GM12878 (cell line): ENCODE measurements around the gene ALG8. TPM values are rescaled to one million over a fixed set of nuclear protein-coding genes. Genes with fewer than 3 reads are reported as not detected.

Experiments used
- ATAC-seq: fragments of 200-7000 bp; cut with Tn5 transposase; 3 replicates; pipeline ENCODE4 v1.9.1; 2020; ENCODE audit warnings: mild to moderate bottlenecking, moderate library complexity
- BruUV-seq: library from RNA; stranded (reverse); fragments of 400-500 nt; replicated peaks from 2 replicates; lab custom pipeline; 2021; lab: Mats Ljungman, UMichigan
- CTCF ChIA-PET: fragments of 300-600 bp; sonication (Branson Sonifier 250); formaldehyde crosslinking; extraction: SDS; loops from one replicate; lab custom pipeline; 2021; ENCODE audit warnings: inconsistent platforms; lab: Yijun Ruan, JAX
- POLR2A ChIA-PET: fragments of 350-600 bp; formaldehyde crosslinking; extraction: SDS; loops from one replicate; lab custom pipeline; 2021; ENCODE audit warnings: inconsistent platforms; lab: Charles Lee
- RAD21 ChIA-PET: fragments of 300-600 bp; sonication (Branson Sonifier 250); formaldehyde crosslinking; loops from one replicate; lab custom pipeline; 2023; ENCODE audit warnings: antibody characterized with exemption; ENCODE audit not compliant: unreplicated experiment; lab: Charles Lee
- SMC1A ChIA-PET: fragments of 300-600 bp; sonication (Branson Sonifier 250); formaldehyde crosslinking; loops from one replicate; lab custom pipeline; 2023; ENCODE audit not compliant: unreplicated experiment, uncharacterized antibody; lab: Charles Lee
- DNase-seq: peaks from one replicate; pipeline ENCODE4 v3.0.0-alpha.2; 2011; ENCODE audit warnings: low read depth, low spot score
- FAIRE-seq: peaks from 3 replicates; lab custom pipeline; 2011; peaks lifted over from hg19 to GRCh38; lab: Jason Lieb, UNC
- H2AFZ ChIP-seq: 2 replicates; pipeline ENCODE4 v1.6.0; 2011; ENCODE audit warnings: low read depth, low read length, control low read depth; ENCODE audit not compliant: control insufficient read depth
- H3K27ac ChIP-seq: 2 replicates; pipeline ENCODE4 v1.5.1; 2011; ENCODE audit warnings: control low read depth; ENCODE audit not compliant: control insufficient read depth, insufficient read depth
- H3K27me3 ChIP-seq, 2 experiments: replicated peaks in 1 of 2; 2 replicates each; pipeline versions ENCODE4 v1.6.0 to v1.6.1; 2011; ENCODE audit warnings: low read length in 1 of 2; ENCODE audit not compliant: control insufficient read depth in 2 of 2, insufficient read depth in 2 of 2
- H3K36me3 ChIP-seq, 2 experiments: 2 replicates each; pipeline ENCODE4 v1.5.1; 2011; ENCODE audit warnings: low read length in 1 of 2; ENCODE audit not compliant: control insufficient read depth in 2 of 2, insufficient read depth in 2 of 2
- H3K4me1 ChIP-seq: 2 replicates; pipeline ENCODE4 v1.6.1; 2011; ENCODE audit warnings: mild to moderate bottlenecking, low read length, moderate library complexity, mixed read lengths; ENCODE audit not compliant: control insufficient read depth, insufficient read depth
- H3K4me2 ChIP-seq: 2 replicates; pipeline ENCODE4 v1.6.0; 2011; ENCODE audit warnings: control low read depth; ENCODE audit not compliant: control insufficient read depth, insufficient read depth
- H3K4me3 ChIP-seq: fragments of 200-600 bp; sonication (generic); 2 replicates; pipeline ENCODE4 v1.5.1; 2016
- H3K79me2 ChIP-seq: 2 replicates; pipeline ENCODE4 v1.6.0; 2011; ENCODE audit warnings: low read length; ENCODE audit not compliant: control insufficient read depth, insufficient read depth
- H3K9ac ChIP-seq: 2 replicates; pipeline ENCODE4 v1.8.0; 2011; ENCODE audit warnings: low read length, control low read depth, mixed read lengths; ENCODE audit not compliant: control insufficient read depth, insufficient read depth
- H3K9me3 ChIP-seq: replicated peaks from 3 replicates; pipeline ENCODE4 v1.5.1; 2011; ENCODE audit warnings: mild to moderate bottlenecking, low read length; ENCODE audit not compliant: control insufficient read depth, insufficient read depth
- H4K20me1 ChIP-seq: 2 replicates; pipeline ENCODE4 v1.6.0; 2011; ENCODE audit not compliant: control insufficient read depth, insufficient read depth
- BCL11A ChIP-seq: IDR thresholded peaks from 2 replicates; pipeline ENCODE4 v1.6.1; 2011; ENCODE audit warnings: low read depth, low read length
- DPF2 ChIP-seq: fragments of 450-650 bp; IDR thresholded peaks from 2 replicates; pipeline ENCODE4 v1.6.1; 2017; ENCODE audit warnings: mild to moderate bottlenecking
- SKIL ChIP-seq: fragments of 450-650 bp; IDR thresholded peaks from 2 replicates; pipeline ENCODE4 v1.6.1; 2017; ENCODE audit warnings: mild to moderate bottlenecking, low read depth, inconsistent platforms; ENCODE audit not compliant: poor library complexity, severe bottlenecking
- SMC3 ChIP-seq: IDR thresholded peaks from 2 replicates; pipeline ENCODE4 v1.6.1; 2011; ENCODE audit warnings: low read length, improper control_type of control experiment, borderline replicate concordance
- TCF12 ChIP-seq: IDR thresholded peaks from 2 replicates; pipeline ENCODE4 v1.6.1; 2011; ENCODE audit warnings: low read depth, mild to moderate bottlenecking, low read length
- ZNF687 ChIP-seq: fragments of 450-650 bp; IDR thresholded peaks from 2 replicates; pipeline ENCODE4 v1.6.1; 2017; ENCODE audit warnings: mild to moderate bottlenecking, moderate library complexity
- WGBS: methylation state at CpG from one replicate; pipeline ENCODE4 v1.1.6; 2016; ENCODE audit warnings: low lambda C conversion rate; ENCODE audit not compliant: insufficient replicate concordance, insufficient coverage; ENCODE audit errors: missing lambda C conversion rate; 5-methylcytosine and 5-hydroxymethylcytosine counted together
- in situ Hi-C: fragments of 300-500 bp; cut with MboI; formaldehyde crosslinking; loops from 9 replicates; pipeline ENCODE4 v1.14.3; 2018; ENCODE audit warnings: mixed read lengths
- intact Hi-C: fragments of 100-400 bp; cut with micrococcal nuclease; formaldehyde crosslinking; loops from one replicate; pipeline ENCODE4 v1.14.2; 2022; ENCODE audit not compliant: unreplicated experiment
- polyA plus RNA-seq, 11 experiments: library from polyadenylated mRNA; depleted of rRNA in 4 of 11; unstranded in 6 of 11; stranded (reverse) in 5 of 11; fragments of >200 nt; fragmentation: Nextera tagmentation in 4 of 11; fragmentation: Illumina TruSeq in 1 of 11; extraction: Ambion mirVana in 4 of 11; extraction: Trizol in 1 of 11; gene quantifications; 1 replicate in 1 of 11; 2 replicates in 10 of 11; pipeline versions ENCODE4 v1.2.1 to v1.2.3, GENCODE V29; 2011 to 2016; ENCODE audit warnings: inconsistent platforms in 2 of 11, missing spikeins in 2 of 11, low read depth in 1 of 11
- total RNA-seq, 4 experiments: library from RNA; depleted of rRNA in 3 of 4; stranded (reverse); fragments of >200 nt in 3 of 4; fragmentation: Illumina TruSeq in 1 of 4; extraction: Trizol in 1 of 4; gene quantifications; 2 replicates each; pipeline versions ENCODE4 v1.2.1 to v1.2.3, GENCODE V29; 2013 to 2021

Gene ALG8
- total and polyA plus RNA-seq, 10 of the 15 experiments (the other 5 are each of a cell fraction or from before 2014, with no cell fraction given): 45.7 to 105 (median 68.4) TPM

- 67% methylated on average over 2 of the region's 2 CpGs for WGBS
- H3K27me3 ChIP-seq: no peaks in the 10 kb centered on the region
- ChIA-PET POLR2A (no interaction called here), CTCF (no interaction called here), RAD21 (no interaction called here), SMC1A (no interaction called here)
- H3K4me3 ChIP-seq: no peak overlapping the region
- H2AFZ ChIP-seq: no peak overlapping the region
- no peaks in the 10 kb centered on the region for H3K4me1 ChIP-seq
- no peak overlapping the region for H3K4me2 ChIP-seq
- no peaks in the 10 kb centered on the region for H3K79me2 ChIP-seq
- H3K27ac ChIP-seq: no peak overlapping the region
- no peak for ATAC-seq
- DNase-seq: no peak
- no peak for FAIRE-seq
- H3K9ac ChIP-seq: no peak overlapping the region
- no peaks in the 10 kb centered on the region for H4K20me1 ChIP-seq
- TF ChIP-seq DPF2 (no peak), SMC3 (no peak), ZNF687 (no peak), BCL11A (no peak), TCF12 (no peak), SKIL (no peak)
- TF ChIP-seq, all 136 proteins: peak for 0
- intact Hi-C loops (loop anchor here (10.0 kb wide), 1 partner anchor 186 kb away; the partner anchor contains the start of gene INTS4), in situ Hi-C loops (no loop called here)
- Histone ChIP-seq H3K36me3 (no peaks in the 10 kb centered on the region; a peak in 1 of 4 replicates), H3K9me3 (no peaks in the 10 kb centered on the region)
- no TSS peak for BruUV-seq
These were observed 41.8 kb upstream of the ALG8 start for GRCh38 chr11:78181185-78181584.
